Measurements from ENCODE around the gene TUBA3C.

DNA sequence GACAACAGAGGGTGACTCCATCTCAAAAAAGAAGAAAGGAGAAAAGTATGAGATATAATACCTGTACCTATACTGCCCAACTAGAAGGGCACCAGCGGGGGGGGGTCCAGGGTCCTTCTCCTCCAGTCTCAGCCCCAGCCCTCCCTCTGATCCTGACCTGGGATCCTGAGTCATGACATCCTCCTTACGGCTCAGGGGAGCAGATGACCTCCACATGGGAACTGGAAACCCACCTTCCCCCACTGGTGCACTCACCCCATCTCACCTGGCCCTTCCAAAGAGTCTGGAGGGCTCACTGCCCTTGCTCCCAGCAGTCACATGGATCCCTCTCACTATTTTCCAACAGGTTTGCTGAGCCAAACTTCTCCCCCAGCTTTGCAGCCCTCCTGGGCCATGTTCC lies 24.2 kb downstream of the TUBA3C start:
- TF ChIP-seq POLR2A (IDR thresholded peaks at IDR 0.05; ENCODE audit: low read depth, low read length): no peak
- TF ChIP-seq POLR2AphosphoS5 (IDR thresholded peaks at IDR 0.05; ENCODE audit: low read depth, low read length): no peak
- TF ChIP-seq TAF1 (IDR thresholded peaks at IDR 0.05; ENCODE audit: borderline replicate concordance, low read depth, low read length): no peak
